PC-3 (cell line): ENCODE results near the gene ULBP2. TPM values are rescaled to one million over a fixed set of nuclear protein-coding genes. Genes with fewer than 3 reads are reported as not detected.

Experiments
- ATAC-seq: fragments of 200-7000 bp; cut with Tn5 transposase; 2 replicates; pipeline ENCODE4 v1.9.1; 2020; ENCODE audit warnings: mild to moderate bottlenecking, moderate library complexity
- BruUV-seq: library from RNA; stranded (reverse); fragments of 400-500 nt; replicated peaks from 2 replicates; lab custom pipeline; 2021; lab: Mats Ljungman, UMichigan
- CTCF ChIA-PET: fragments of 300-600 bp; sonication (Branson Sonifier 250); formaldehyde crosslinking; loops from one replicate; lab custom pipeline; 2022; ENCODE audit warnings: antibody characterized with exemption; lab: Charles Lee
- POLR2A ChIA-PET: fragments of 300-600 bp; sonication (Branson Sonifier 250); formaldehyde crosslinking; loops from one replicate; lab custom pipeline; 2022; ENCODE audit warnings: antibody characterized with exemption; ENCODE audit not compliant: unreplicated experiment; lab: Charles Lee
- DNase-seq: peaks from one replicate; pipeline ENCODE4 v3.0.0-alpha.2; 2015
- H2AFZ ChIP-seq: fragments of 300-600 bp; sonication (generic); 2 replicates; pipeline ENCODE4 v1.6.0; 2016; ENCODE audit warnings: antibody characterized with exemption, low read length
- H3F3A ChIP-seq: fragments of 300-600 bp; sonication (generic); one replicate; pipeline ENCODE4 v1.6.0; 2017; ENCODE audit warnings: antibody characterized with exemption, low read length, control low read depth, mild to moderate bottlenecking; ENCODE audit not compliant: unreplicated experiment
- H3K27ac ChIP-seq: fragments of 300-600 bp; sonication (generic); 2 replicates; pipeline ENCODE4 v1.5.1; 2016; ENCODE audit warnings: mild to moderate bottlenecking, low read length
- H3K27me3 ChIP-seq: fragments of 300-600 bp; sonication (generic); 2 replicates; pipeline ENCODE4 v1.6.1; 2016; ENCODE audit warnings: low read length, mixed read lengths
- H3K36me3 ChIP-seq: fragments of 300-600 bp; sonication (generic); 2 replicates; pipeline ENCODE4 v1.6.1; 2016; ENCODE audit warnings: low read depth, mixed run types, low read length, mixed read lengths
- H3K4me1 ChIP-seq: fragments of 300-600 bp; sonication (generic); 2 replicates; pipeline ENCODE4 v1.5.1; 2016; ENCODE audit warnings: low read length; ENCODE audit not compliant: insufficient read depth
- H3K4me2 ChIP-seq: fragments of 300-600 bp; sonication (generic); 2 replicates; pipeline ENCODE4 v1.6.0; 2016; ENCODE audit warnings: low read length
- H3K4me3 ChIP-seq: fragments of 300-600 bp; sonication (generic); 2 replicates; pipeline ENCODE4 v1.5.1; 2016; ENCODE audit warnings: mild to moderate bottlenecking, low read length, mixed read lengths
- H3K79me2 ChIP-seq: fragments of 300-600 bp; sonication (generic); 2 replicates; pipeline ENCODE4 v1.6.1; 2017; ENCODE audit warnings: low read length, mixed read lengths
- H3K9ac ChIP-seq: fragments of 300-600 bp; sonication (generic); 2 replicates; pipeline ENCODE4 v1.6.0; 2016; ENCODE audit warnings: mild to moderate bottlenecking, low read length
- H3K9me2 ChIP-seq: fragments of 300-600 bp; sonication (generic); replicated peaks from 2 replicates; pipeline ENCODE4 v1.6.1; 2016; ENCODE audit warnings: mixed run types, low read length, mixed read lengths
- H3K9me3 ChIP-seq: fragments of 300-600 bp; sonication (generic); 2 replicates; pipeline ENCODE4 v1.6.1; 2016; ENCODE audit warnings: low read length, mixed read lengths
- H4K20me1 ChIP-seq: fragments of 300-600 bp; sonication (generic); 2 replicates; pipeline ENCODE4 v1.6.1; 2016; ENCODE audit warnings: low read length, mixed read lengths
- EZH2 ChIP-seq: fragments of 300-600 bp; sonication (generic); IDR thresholded peaks from one replicate; pipeline ENCODE4 v1.6.1; 2017; ENCODE audit warnings: antibody characterized with exemption, mild to moderate bottlenecking, low read length; ENCODE audit not compliant: unreplicated experiment
- EZH2phosphoT487 ChIP-seq: fragments of 300-600 bp; sonication (generic); IDR thresholded peaks from 2 replicates; pipeline ENCODE4 v1.6.1; 2018; ENCODE audit warnings: mild to moderate bottlenecking, antibody characterized with exemption, low read length, borderline replicate concordance
- intact Hi-C: fragments of 100-400 bp; cut with micrococcal nuclease; formaldehyde crosslinking; loops from 2 replicates; pipeline ENCODE4 v1.9.0; 2023
- total RNA-seq: library from RNA; depleted of rRNA; stranded (reverse); fragments of >200 nt; gene quantifications from 2 replicates; pipeline ENCODE4 v1.2.3, GENCODE V29; 2014
- TF ChIP-seq, protein P1 (sequence below): fragments of 300-600 bp; sonication (generic); conservative IDR thresholded peaks from 2 replicates; pipeline ENCODE4 v1.5.1; 2017; ENCODE audit warnings: antibody characterized with exemption, low read depth, mild to moderate bottlenecking, low read length

Gene ULBP2
- total RNA-seq, 1 experiment from 2014 or later, result 8.1 TPM

DNA sequence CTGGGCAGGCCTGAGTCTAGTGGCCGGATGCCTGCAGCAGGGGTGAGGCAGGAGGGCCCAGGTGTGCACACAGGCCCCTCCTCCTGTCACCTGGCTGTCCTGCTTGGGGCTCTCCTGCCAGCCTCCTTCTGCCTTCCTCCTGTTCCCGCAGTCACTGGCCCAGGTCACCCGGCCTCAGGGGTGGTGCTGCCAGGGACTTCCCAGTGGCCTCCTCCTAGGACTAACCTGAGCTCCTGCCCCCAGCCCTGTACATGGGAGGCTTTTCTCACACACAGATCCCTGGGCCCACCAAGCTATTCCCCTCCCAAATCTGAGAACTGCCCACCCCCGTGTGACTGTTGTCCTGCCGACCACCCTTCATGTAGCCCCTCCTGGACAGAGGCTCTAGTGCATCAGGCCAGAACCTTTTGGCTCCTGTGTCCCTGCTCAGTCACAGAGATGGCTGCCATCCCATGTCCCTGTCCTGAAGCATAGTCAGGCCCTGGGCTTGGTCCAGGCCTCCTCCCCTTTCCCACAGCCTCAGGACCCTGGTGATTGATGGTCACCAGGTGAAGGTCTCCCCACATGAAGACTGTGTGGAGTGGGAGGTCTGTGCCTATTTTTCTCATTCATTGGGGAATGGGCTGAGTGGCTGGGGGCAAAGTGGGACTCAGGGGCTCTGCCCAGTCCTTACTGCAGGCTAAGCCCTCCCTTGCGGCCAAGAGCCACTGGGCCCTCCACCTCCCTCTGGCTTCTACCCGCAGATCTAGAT, 20.8 kb downstream of the ULBP2 start:
- Histone ChIP-seq H3K4me1 (peaks cover 7% of the 10 kb centered on the region), H3K4me2 (peak overlapping the region; percentile 80), H3F3A (no peaks in the 10 kb centered on the region), H3K9ac (0 out of 2 replicates have a peak overlapping the region, but pooled peaks have one; percentile 72), H3K9me3 (no peaks in the 10 kb centered on the region), H3K4me3 (peak overlapping the region; percentile 78), H3K79me2 (no peaks in the 10 kb centered on the region), H3K9me2 (no peaks in the 10 kb centered on the region), H4K20me1 (no peaks in the 10 kb centered on the region), H2AFZ (peak overlapping the region; percentile 98), H3K27me3 (no peaks in the 10 kb centered on the region), H3K27ac (no peak overlapping the region), H3K36me3 (no peaks in the 10 kb centered on the region)
- ATAC-seq (no peak), DNase-seq (no peak)
- ChIA-PET POLR2A (no interaction called here), CTCF (no interaction called here)
- TF ChIP-seq, protein P1, sequence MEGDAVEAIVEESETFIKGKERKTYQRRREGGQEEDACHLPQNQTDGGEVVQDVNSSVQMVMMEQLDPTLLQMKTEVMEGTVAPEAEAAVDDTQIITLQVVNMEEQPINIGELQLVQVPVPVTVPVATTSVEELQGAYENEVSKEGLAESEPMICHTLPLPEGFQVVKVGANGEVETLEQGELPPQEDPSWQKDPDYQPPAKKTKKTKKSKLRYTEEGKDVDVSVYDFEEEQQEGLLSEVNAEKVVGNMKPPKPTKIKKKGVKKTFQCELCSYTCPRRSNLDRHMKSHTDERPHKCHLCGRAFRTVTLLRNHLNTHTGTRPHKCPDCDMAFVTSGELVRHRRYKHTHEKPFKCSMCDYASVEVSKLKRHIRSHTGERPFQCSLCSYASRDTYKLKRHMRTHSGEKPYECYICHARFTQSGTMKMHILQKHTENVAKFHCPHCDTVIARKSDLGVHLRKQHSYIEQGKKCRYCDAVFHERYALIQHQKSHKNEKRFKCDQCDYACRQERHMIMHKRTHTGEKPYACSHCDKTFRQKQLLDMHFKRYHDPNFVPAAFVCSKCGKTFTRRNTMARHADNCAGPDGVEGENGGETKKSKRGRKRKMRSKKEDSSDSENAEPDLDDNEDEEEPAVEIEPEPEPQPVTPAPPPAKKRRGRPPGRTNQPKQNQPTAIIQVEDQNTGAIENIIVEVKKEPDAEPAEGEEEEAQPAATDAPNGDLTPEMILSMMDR, result no peak
- no peak for TF ChIP-seq EZH2
- BruUV-seq, result no TSS peak
- intact Hi-C loops, result no loop called here

GRCh38 chr6:149963212-149963461, 21.3 kb downstream of the ULBP2 start:
- intact Hi-C loops, result no loop called here
- TF ChIP-seq, protein P1, result no peak
- no peak for TF ChIP-seq EZH2
- Histone ChIP-seq H3K9ac (peak overlapping the region; percentile 72; the same call in 1 of the 2 replicates), H3K4me2 (peak overlapping the region; percentile 80), H3K9me2 (no peaks in the 10 kb centered on the region), H3K27me3 (no peaks in the 10 kb centered on the region), H3K9me3 (no peaks in the 10 kb centered on the region), H3K27ac (peak overlapping the region; percentile 55), H3K4me1 (peaks cover 7% of the 10 kb centered on the region), H3F3A (no peaks in the 10 kb centered on the region), H2AFZ (peak overlapping the region; percentile 98), H3K4me3 (peak overlapping the region; percentile 78), H3K79me2 (no peaks in the 10 kb centered on the region), H4K20me1 (no peaks in the 10 kb centered on the region), H3K36me3 (no peaks in the 10 kb centered on the region)
- peak; percentile 58 for DNase-seq
- peak; percentile 63 for ATAC-seq
- TSS peak; percentile 77 for BruUV-seq
- CTCF ChIA-PET, result no interaction called here
- POLR2A ChIA-PET, result no interaction called here

- BruUV-seq, result TSS peak; percentile 65
These were observed 21.9 kb downstream of the ULBP2 start, which contains the start of gene ULBP1 for GRCh38 chr6:149963462-149964307. Gene ULBP1, plus strand, starts transcription at chr6:149963943. Its CDS starts 107 bp downstream, at chr6:149964050.

More at GRCh38 chr6:149963462-149964307, 21.9 kb downstream of the ULBP2 start, which contains the start of gene ULBP1:
- Histone ChIP-seq H3K4me1 (peaks cover 7% of the 10 kb centered on the region), H3K27ac (peak within 1 kb of the TSS; percentile 55), H2AFZ (peak within 1 kb of the TSS; percentile 98), H3K9ac (peak within 1 kb of the TSS; percentile 72), H3K9me3 (no peaks in the 10 kb centered on the region), H3K4me2 (peak within 1 kb of the TSS; percentile 80), H3K4me3 (peak within 1 kb of the TSS; percentile 78), H3K9me2 (no peaks in the 10 kb centered on the region), H3K36me3 (no peaks in the 10 kb centered on the region), H4K20me1 (no peaks in the 10 kb centered on the region), H3F3A (no peaks in the 10 kb centered on the region), H3K79me2 (no peaks in the 10 kb centered on the region), H3K27me3 (no peaks in the 10 kb centered on the region)
- TF ChIP-seq EZH2phosphoT487 (no peak), EZH2 (no peak)
- TF ChIP-seq, protein P1, result no peak
- peak; percentile 84 for ATAC-seq
- peak; percentile 77 for DNase-seq
- CTCF ChIA-PET, result no interaction called here
- intact Hi-C loops, result no loop called here
- POLR2A ChIA-PET, result no interaction called here
